HUDEP-2 (cell line): ENCODE data around the gene FERMT2.

Experiments used
- DNase-seq, 76 experiments: peaks; one replicate each; lab custom pipeline; 2025; ENCODE audit not compliant: unreplicated experiment in 76 of 76; lab: John Stamatoyannopoulos, UW

The FERMT2 gene

DNA sequence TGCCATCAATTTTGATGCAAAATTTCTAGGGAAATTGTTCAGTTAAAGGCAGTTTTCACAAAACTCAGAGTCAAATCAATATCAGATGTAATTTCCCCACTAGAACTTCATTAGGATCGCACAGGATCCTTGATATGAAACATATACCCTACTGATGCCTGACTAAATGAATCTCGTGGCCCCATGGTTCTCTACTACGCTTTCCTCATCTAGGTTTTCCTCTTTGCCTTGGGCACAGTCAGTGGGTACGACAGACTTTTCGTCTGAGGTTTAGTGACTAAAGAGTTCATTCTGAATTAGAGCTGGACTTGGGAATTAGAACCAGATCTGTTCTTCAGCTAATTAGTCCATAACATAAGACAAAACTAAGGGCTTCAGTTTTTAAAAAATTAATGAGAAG lies 117.0 kb downstream of the FERMT2 start:
- no peak for DNase-seq

DNA sequence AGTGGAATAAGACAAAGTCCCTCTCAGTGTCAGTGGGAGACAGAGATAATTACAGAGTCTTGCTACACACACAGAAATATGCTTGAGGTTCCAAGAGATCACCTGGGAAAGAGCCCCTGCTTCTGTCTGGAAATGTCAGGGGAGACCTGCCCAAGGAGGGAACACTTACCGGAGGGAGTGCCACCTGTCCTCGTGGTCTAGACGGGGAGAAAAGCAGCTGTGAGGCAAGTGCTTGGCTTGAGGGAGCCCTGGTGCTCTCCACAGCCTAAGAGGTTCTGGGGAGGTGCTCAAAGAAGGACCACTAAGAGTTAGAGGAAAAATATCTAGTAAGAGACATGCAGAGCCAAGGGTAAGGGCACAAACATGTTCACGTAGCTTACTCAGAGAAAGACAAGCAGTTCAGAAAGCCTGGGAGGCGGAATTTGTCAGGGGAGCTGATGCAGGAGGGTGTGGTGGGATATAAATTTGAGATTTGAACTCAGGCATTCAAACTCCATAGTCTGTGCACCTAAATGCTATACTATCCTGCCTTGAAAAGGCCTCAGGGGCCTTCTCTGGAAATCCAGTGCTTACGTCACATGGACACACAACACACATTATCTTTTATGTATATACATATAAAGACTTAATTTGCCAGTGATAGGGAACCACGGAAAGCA lies 121.2 kb downstream of the FERMT2 start:
- no peak for DNase-seq

DNA sequence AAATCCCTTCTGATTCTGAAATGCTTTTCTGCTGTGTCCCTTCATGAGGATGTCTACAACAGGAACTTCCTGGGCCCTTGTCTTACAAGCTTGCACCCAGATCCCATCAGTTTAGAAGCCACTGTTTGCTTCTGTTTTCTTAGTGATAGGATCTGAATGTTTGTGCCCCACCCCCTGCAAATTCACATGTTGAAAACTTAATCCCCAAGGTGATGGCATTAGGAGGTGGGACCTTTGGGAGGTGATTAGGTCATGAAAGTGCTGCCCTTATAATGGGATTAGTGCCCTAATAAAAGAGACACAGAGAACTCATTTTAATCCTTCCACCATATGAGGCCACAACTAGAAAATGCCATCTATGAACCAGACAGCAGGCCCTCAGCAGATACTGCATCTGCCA lies 123.4 kb downstream of the FERMT2 start:
- DNase-seq, result no peak

DNA sequence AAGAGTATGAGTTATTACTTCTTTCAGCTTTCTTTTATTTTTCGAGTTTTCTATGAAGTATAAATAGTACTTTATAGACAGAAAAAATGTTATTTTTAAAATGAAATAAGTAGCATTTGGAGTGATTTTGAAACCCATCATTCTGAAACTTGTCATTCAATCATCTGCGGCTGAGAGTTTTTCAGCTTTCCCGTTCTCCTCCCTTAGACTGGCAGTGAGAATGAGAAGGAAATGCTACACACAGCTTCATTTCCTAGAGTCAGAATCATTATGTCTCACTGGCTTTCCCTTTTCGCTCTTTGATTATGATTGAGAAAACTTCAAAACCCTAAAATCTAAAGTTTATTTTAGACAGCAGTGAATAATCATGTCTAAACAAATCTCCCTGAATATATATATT lies 125.8 kb downstream of the FERMT2 start:
- DNase-seq, result no peak

DNA sequence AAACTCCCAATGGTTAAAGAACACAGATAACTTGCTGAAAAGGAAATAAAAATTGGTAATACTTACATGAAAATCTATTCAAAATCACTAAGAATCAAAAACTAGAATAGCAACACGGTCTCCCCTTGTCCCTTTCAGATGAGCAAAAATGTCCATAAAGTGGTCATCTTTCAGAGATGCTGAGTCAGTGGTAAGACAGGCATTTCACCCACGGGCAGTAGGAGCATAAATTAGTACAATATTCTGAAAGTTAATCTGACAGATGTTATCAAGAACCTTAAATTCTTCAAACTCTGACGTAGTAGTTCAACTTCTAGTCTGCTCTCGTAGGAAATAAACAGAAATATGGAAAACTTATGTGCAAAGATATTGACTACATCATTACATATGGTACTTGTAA lies 126.4 kb downstream of the FERMT2 start:
- DNase-seq, result no peak

DNA sequence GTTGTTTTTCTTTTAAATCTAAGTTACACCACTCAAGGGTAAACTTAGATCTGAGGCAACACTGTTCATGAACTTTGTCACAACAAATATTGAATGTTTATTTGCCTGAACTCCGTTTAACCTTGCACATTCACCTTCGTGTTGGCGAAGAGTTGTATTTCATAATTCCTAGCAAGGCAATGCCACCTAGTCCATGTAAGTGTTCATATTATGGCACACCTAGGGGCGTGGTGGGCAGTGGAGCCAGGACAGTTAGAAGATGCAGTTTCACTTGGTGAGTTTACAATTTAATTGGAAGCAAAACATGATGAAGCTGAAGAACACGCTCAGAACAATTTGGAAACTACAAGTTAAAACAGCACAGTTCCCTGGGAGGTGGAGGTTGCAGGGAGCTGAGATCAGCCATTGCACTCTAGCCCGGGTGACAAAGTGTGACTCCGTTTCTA lies 129.0 kb downstream of the FERMT2 start:
- DNase-seq, result no peak

DNA sequence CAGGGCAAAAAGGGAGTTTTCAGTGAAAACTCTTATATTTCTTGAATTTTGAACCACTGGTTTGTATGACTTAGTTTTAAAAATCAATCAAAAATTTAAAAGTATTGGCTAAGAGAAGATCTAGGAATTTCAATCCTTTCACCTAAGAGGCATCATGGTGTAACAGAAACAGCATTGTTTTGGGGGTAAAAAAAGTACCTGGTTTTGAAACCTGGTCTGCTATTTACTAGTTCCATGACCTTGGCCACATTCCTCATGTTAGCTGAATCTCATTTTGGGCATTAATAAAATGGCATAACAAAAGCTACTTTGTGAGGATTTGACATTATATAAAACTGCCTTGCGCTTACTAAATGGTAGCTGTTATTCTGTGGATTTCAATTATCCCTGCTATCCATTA lies 142.7 kb downstream of the FERMT2 start:
- no peak for DNase-seq
